Measurements from ENCODE around the gene MYL12A. TPM values are rescaled to one million over a fixed set of nuclear protein-coding genes. Genes with fewer than 3 reads are reported as not detected.

MYL12A gene
- total RNA-seq, 1 donor from 2014 or later = 702 TPM

GRCh38 chr18:3265564-3266033, 18.0 kb downstream of the MYL12A start:
- H3K4me3 ChIP-seq (ENCODE audit: low read depth, low read length) = no peak overlapping the region
- DNase-seq (ENCODE audit: low read depth) (peak; percentile 64), FAIRE-seq (no peak)
- H3K36me3 ChIP-seq (ENCODE audit: control insufficient read depth, insufficient read depth, low read length) = no peaks in the 10 kb centered on the region
- TF ChIP-seq CTCF (IDR thresholded peaks at IDR 0.05; ENCODE audit: insufficient read depth, low read length, severe bottlenecking) = no peak
- H3K27me3 ChIP-seq (ENCODE audit: control insufficient read depth, insufficient read depth, low read length) = no peaks in the 10 kb centered on the region

- FAIRE-seq = no peak
- no peak overlapping the region for H3K4me3 ChIP-seq (ENCODE audit: low read depth, low read length)
- no peak for TF ChIP-seq CTCF (IDR thresholded peaks at IDR 0.05; ENCODE audit: insufficient read depth, low read length, severe bottlenecking)
Observed at GRCh38 chr18:3266062-3266608, 18.5 kb downstream of the MYL12A start.

GRCh38 chr18:3268306-3268705, 20.7 kb downstream of the MYL12A start:
- DNase-seq (ENCODE audit: low read depth) (no peak), FAIRE-seq (no peak)
- Histone ChIP-seq H3K27me3 (ENCODE audit: control insufficient read depth, insufficient read depth, low read length) (no peaks in the 10 kb centered on the region), H3K36me3 (ENCODE audit: control insufficient read depth, insufficient read depth, low read length) (peaks cover 1% of the 10 kb centered on the region), H3K4me3 (ENCODE audit: low read depth, low read length) (no peak overlapping the region)
- TF ChIP-seq CTCF (IDR thresholded peaks at IDR 0.05; ENCODE audit: insufficient read depth, low read length, severe bottlenecking) = no peak

More at GRCh38 chr18:3266062-3266608, 18.5 kb downstream of the MYL12A start:
- no peaks in the 10 kb centered on the region for H3K27me3 ChIP-seq (ENCODE audit: control insufficient read depth, insufficient read depth, low read length)
- H3K36me3 ChIP-seq (ENCODE audit: control insufficient read depth, insufficient read depth, low read length) = no peaks in the 10 kb centered on the region
- peak; percentile 93 for DNase-seq (ENCODE audit: low read depth)

- no peak for FAIRE-seq
- H3K4me3 ChIP-seq (ENCODE audit: low read depth, low read length) = no peak overlapping the region
- TF ChIP-seq CTCF (IDR thresholded peaks at IDR 0.05; ENCODE audit: insufficient read depth, low read length, severe bottlenecking) = no peak
Observed at GRCh38 chr18:3269241-3269913, 21.8 kb downstream of the MYL12A start.

GRCh38 chr18:3269914-3270299, 22.3 kb downstream of the MYL12A start:
- FAIRE-seq = no peak

More at GRCh38 chr18:3269241-3269913, 21.8 kb downstream of the MYL12A start:
- peaks cover 3% of the 10 kb centered on the region for H3K36me3 ChIP-seq (ENCODE audit: control insufficient read depth, insufficient read depth, low read length)
- H3K27me3 ChIP-seq (ENCODE audit: control insufficient read depth, insufficient read depth, low read length) = no peaks in the 10 kb centered on the region
- DNase-seq (ENCODE audit: low read depth) = no peak

More at GRCh38 chr18:3269914-3270299, 22.3 kb downstream of the MYL12A start:
- Histone ChIP-seq H3K4me3 (ENCODE audit: low read depth, low read length) (no peak overlapping the region), H3K36me3 (ENCODE audit: control insufficient read depth, insufficient read depth, low read length) (peaks cover 3% of the 10 kb centered on the region), H3K27me3 (ENCODE audit: control insufficient read depth, insufficient read depth, low read length) (no peaks in the 10 kb centered on the region)
- no peak for TF ChIP-seq CTCF (IDR thresholded peaks at IDR 0.05; ENCODE audit: insufficient read depth, low read length, severe bottlenecking)
- DNase-seq (ENCODE audit: low read depth) = no peak
